Glomerular visceral epithelial cell (primary cell): Measurements from ENCODE around the gene ASNSD1.
"Not testable (repeated sequence)": the region's sequence is repeated elsewhere in the genome, so short reads cannot be mapped to it uniquely, and the experiment has no call there.

Experiments used
- DNase-seq: peaks from one replicate; pipeline ENCODE4 v3.0.0-alpha.2; 2016; ENCODE audit errors: extremely low spot score

Gene ASNSD1

GRCh38 chr2:189685540-189686229, 24.4 kb downstream of the ASNSD1 start:
- peak; percentile 63 for DNase-seq

- not testable (repeated sequence) for DNase-seq
Measured at GRCh38 chr2:189687796-189688195, 26.5 kb downstream of the ASNSD1 start.

DNA sequence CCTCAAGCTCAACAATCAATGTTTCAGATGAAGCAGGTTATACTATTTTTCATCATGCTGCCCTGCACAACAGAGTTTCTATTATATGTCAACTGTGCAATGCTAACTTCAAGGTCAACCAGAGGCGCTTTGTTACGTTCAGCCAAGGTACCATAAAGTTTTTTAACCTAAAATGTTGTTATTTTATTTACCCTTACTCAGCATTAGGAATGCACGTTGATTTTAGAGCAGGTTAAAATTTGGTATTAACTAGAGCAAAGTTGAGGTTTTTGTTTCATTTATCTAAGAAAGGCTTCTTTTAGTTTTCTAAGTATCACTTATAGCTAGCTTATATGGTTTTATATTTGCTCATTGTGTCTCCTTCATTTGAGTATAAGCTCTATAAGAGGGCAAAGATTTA, 35.0 kb downstream of the ASNSD1 start:
- DNase-seq = no peak

DNA sequence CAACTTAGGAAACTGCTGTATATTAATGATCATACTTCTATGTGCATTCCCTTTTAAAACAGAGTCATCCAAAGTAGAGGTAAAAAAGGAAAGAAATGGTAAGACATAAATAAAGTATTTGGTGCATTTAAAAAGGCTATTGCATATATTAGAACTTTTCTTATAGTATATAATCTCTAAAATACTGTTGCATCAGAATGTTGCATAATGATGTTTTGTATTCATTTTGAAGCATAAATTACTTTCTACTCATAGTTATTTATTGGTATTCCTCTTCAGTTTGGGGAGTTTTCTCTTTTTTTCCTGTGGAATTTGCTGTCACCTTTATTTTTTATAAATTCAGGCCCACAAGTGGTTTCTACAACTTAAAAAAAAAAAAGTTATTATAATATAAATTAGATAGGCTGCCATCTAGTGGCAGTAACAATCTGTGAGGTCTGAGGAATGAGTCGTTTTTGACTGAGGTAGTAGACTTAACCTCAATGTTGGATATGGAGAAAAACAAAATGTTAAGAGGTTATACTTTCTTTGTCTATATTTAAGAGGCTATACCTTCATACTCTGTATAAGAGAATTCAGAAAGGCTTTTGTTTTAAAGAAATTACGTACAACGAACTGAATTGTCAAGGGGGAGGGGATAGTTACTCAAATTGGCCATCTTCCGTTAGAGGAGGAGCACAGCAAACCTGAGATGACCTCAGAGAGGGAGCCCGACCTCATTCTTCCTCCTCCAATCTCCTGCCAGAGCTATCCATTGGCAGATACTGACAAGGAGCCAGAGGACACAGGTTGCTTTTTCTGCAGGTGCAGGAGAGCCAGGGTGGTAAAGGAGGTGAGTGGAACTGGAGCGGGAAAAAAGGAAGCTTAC, 37.0 kb downstream of the ASNSD1 start:
- peak; percentile 52 for DNase-seq

- no peak for DNase-seq
Measured at GRCh38 chr2:189700681-189701080, 39.4 kb downstream of the ASNSD1 start.

GRCh38 chr2:189702071-189702470, 40.8 kb downstream of the ASNSD1 start:
- no peak for DNase-seq

- DNase-seq = no peak
Measured at GRCh38 chr2:189709501-189710221, 48.4 kb downstream of the ASNSD1 start.

DNA sequence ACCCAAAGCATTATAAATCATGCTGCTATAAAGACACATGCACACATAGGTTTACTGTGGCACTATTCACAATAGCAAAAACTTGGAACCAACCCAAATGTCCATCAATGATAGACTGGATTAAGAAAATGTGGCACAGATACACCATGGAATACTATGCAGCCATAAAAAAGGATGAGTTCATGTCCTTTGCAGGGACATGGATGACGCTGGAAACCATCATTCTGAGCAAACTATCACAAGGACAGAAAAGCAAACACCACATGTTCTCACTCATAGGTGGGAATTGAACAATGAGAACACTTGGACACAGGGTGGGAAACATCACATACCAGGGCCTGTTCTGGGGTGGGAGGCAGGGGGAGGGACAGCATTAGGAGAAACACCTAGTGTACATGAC, 56.3 kb downstream of the ASNSD1 start:
- not testable (repeated sequence) for DNase-seq

GRCh38 chr2:189719571-189719970, 58.3 kb downstream of the ASNSD1 start:
- DNase-seq = no peak
